ENCODE data around the gene RHD.
"Not testable (repeated sequence)": the region's sequence is repeated elsewhere in the genome, so short reads cannot be mapped to it uniquely, and the experiment has no call there.

The RHD gene

GRCh38 chr1:25272238-25272637 is at the start of gene RHD:
Gene RHD (plus strand): TSS chr1:25272509. CDS start chr1:25272548, 39 bp downstream.
- not testable (repeated sequence) for DNase-seq (ENCODE audit: low read depth)

GRCh38 chr1:25222606-25223005 is 49.7 kb upstream of the RHD start:
- no peak for DNase-seq (ENCODE audit: low read depth)

- no peak for DNase-seq (ENCODE audit: low read depth)
These were observed 48.8 kb upstream of the RHD start for GRCh38 chr1:25223471-25223870.

- DNase-seq (ENCODE audit: low read depth) = peak; percentile 88
These were observed 40.1 kb upstream of the RHD start, which contains the start of gene SYF2 for GRCh38 chr1:25232027-25232865. Gene SYF2 (minus strand): TSS chr1:25232502. CDS start chr1:25232467, 35 bp downstream.

DNA sequence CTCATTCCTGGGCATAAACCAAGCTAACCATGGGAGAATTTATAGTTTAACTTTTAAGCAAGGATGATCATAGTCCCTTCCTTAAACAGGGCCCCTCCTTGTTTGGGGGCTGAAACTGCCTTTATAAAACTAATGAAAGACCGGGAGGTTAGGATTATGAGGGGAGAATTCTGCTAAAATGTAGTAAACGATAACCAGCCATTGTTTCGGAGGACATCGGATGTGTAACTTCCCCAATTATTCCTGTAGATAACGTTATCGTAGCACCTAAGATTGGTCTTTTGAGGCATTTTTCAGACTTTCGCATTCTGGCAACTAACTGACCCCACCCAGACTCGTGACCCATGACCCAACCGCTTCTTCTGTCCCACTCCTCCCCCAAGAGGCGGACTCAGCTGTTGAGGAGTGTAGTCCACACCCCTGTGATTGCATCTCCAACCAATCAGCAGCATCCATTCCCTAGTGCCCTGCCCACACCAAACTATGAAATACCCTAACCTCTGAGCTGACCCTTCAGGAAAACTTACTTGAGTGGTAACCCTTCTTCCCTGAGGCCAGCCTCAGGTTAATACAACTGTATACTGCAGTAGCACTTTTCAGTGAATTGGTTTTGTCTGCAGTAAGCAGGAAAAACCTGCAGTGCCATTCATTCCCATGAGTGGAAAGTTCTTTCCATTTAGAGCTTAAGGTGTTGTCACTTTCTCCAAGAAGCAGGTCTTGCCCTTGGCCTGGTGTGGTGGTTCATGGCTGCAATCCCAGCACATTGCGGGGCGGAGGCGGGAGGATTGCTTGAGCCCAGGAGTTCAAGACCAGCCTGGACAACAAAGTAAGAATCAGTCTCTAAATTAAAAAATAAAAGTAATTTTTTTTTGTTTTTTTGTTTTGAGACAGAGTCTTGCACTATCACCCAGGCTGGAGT is 39.2 kb upstream of the RHD start:
- peak; percentile 89 for DNase-seq (ENCODE audit: low read depth)

GRCh38 chr1:25235411-25235810 is 36.9 kb upstream of the RHD start:
- DNase-seq (ENCODE audit: low read depth) = not testable (repeated sequence)

DNA sequence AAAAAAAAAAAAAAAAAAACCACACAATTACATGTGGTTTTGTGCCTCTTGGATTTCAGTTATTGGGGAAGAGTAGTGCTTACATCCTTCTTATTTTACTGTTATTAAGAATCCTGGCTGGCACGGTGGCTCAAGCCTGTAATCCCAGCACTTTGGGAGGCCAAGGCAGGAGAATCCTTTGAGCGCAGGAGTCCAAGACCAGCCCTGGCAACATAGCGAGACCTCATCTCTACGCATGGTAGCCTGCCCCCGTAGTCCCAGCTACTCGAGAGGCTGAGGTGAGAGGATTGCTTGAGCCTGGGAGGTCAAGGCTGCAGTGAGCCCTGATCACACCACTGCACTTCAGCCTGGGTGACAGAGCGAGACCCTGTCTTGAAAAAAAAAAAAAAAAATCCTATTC is 36.0 kb upstream of the RHD start:
- not testable (repeated sequence) for DNase-seq (ENCODE audit: low read depth)

- no peak for DNase-seq (ENCODE audit: low read depth)
These were observed 34.3 kb upstream of the RHD start for GRCh38 chr1:25238046-25238445.

DNA sequence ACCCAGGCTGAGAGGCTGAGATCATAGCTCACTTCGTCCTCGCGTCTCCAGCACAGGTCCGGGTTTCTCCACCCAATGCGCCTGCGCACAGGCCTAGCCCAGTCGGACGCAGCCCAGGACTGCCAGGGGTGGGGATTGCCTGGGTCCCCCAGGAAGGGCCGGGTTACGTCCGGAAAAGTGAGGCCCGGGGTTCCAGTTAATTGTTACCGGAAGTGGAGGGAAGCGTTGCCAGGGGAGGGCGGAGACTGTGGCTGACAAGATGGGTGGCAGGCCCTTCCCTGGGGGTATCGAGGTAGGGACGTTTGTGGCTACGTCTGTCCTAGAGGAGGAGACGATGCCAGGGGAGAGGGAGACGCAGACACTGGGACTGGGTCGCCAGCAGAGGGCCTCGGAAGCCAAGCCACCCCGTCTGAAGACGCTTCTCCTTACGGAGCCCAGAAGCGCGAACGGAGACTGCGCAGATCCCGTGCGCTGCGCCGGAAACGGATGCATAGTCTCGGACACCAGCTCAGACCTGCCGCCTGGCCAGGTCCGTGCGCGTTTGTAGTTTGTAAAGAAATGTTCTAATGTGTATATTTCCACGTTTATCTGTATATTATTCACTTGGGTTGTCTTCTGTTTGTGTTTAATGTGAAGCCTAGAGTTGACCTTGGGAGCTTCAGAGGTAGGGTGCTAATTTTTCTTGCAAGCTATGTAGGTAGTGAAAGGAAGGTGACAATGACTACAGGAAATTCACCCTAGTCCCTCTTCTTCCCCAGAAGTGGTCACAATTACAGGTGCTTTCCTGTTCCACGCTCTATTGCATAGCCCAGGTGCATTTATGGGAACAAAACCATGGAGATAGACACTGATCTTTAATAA is 32.4 kb upstream of the RHD start:
- peak; percentile 79 for DNase-seq (ENCODE audit: low read depth)

- no peak for DNase-seq (ENCODE audit: low read depth)
These were observed 28.4 kb upstream of the RHD start for GRCh38 chr1:25243907-25244306.

DNA sequence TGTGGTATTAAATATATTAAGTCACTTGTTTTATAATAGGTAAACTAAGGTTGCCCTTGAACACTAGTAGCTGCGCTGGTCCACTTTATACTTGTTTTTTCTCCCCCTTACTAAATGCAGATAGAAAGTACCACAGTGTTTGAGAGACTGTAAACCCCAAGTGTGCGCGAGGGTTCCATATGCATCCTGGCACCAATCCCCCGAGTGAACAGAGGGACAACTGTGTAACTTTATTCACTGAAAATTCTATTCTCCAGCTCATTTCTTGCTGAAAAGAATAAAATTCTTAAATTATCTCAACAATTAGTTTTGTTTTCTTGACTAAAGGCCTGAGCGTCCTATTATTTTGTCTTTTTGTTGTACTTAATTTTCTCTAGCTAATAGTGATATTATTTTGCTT is 26.9 kb upstream of the RHD start:
- DNase-seq (ENCODE audit: low read depth) = no peak

GRCh38 chr1:25245809-25246599 is 26.3 kb upstream of the RHD start:
- DNase-seq (ENCODE audit: low read depth) = no peak

DNA sequence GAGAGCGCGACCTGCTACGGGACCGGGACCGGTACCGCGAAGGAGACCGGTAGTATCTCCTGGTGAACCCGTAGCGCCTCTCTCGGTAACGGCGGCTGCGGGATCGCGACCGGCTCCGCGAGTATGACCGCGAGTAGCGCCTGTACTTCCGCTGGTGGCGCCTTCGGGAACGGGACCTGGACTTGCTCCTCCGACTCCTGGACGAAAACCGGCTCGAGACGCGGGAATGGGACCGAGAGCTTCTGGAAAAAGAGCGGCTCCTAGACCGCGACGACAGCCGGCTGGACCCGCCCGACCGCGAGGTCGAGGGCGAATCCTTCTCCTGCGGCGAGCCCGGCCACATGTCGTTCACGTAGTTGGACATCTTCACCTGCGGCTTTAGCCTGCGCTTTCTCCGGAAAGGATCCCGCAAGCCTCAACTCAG is 25.7 kb upstream of the RHD start:
- no peak for DNase-seq (ENCODE audit: low read depth)

GRCh38 chr1:25247024-25247828 is 25.1 kb upstream of the RHD start, which contains the start of gene RSRP1:
Gene RSRP1 (minus strand): TSS chr1:25247454. CDS start chr1:25246963, 491 bp downstream.
- peak; percentile 97 for DNase-seq (ENCODE audit: low read depth)

DNA sequence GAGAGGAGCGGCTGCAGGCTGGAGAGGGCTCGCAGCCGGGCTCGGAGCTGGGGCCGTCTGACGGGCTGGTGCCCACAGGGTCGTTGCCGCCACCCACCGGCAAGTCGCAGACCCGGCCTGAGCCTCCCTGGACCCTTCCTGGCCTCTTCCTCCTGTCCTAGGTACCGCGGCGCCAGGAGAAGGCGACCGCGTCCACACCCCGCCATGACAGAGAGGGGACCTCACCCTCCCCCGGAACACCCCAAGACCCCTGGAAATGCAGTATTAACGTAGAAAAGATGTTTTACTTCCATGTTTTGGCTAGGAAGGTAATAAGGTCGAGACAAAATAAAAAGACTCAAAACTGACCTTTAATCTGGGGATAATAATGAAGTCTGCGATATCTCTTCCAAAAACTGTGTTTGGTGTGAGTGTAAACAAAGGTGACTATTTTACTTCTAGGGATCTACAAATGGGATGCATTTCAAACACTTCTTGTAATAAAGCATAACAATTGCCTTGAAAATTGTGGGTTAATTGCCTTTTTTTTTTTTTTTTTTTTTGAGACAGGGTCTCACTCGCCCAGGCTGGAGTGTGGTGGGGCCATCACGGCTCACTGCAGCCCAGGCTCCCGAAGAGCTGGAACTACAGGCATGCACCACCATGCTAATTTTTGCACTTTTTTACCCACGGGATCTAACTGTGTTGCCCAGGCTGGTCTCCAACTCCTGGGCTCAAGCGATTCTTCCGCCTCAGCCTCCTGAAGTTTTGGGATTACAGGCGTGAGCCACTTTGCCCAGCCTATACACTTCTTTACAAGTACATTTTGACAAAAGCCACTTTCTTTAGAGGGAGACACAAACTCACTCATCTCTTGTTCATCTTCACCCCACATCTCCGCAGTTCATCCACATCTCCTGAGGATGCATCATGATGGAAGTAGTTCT is 24.2 kb upstream of the RHD start:
- DNase-seq (ENCODE audit: low read depth) = no peak

- DNase-seq (ENCODE audit: low read depth) = peak; percentile 17
These were observed 18.4 kb upstream of the RHD start for GRCh38 chr1:25253911-25254310.

DNA sequence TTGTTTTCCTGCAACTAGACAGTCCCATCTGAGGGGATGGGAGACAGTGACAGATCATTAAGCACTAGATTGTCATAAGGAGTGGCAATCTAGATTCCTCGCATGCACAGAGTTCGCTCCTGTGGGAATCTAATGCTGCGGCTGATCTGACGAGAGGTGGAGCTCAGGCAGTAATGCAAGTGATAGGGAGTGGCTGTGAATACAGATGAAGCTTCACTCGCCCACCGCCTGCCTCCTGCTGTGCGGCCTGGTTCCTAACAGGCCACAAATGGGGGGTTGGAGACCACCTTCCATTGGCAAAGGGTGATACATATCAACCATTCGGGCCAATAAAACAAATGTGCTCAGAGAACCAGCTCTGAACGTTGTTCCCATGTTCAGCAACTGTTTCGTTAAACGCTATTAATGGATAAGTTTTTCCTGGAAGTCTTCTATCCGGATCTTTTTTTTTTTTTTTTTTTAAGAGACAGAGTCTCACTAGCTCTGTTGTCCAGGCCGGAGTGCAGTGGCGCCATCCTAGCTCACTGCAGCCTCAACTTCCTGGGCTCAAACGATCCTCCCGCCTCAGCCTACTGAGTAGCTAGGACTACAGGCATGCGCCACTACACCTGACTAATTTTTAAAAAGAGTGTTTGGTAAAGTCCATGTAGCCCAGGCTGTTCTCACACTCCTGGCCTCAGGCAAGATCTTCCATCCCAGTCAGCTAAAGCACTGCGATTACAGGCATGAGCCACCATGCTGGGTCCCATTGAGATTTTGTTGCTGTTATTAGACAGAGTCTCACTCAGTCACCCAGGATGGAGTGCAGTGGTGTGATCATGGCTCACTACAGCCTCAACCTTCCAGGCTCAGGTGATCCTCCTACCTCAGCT is 16.4 kb upstream of the RHD start:
- no peak for DNase-seq (ENCODE audit: low read depth)

DNA sequence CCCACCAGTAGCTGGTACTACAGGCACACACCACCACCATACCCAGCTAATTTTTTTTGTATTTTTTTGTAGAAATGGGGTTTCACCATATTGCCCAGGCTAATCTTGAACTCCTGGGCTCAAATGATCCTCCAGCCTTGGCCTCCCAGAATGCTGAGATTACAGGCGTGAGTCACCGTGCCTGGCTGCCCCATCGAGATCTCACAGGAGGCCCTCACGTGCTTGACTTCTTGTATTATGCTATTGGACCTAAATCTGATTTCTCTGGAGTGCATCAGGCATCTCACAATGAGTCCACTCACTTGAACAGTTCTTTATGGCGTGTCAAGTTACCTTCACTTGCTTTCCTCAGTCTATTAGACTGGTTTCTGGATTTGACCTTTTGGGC is 15.7 kb upstream of the RHD start:
- DNase-seq (ENCODE audit: low read depth) = no peak
